Astrocyte of the spinal cord (primary cell): ENCODE results near the gene PRMT9.

Experiments
- DNase-seq: peaks from one replicate; pipeline ENCODE4 v3.0.0; 2011; ENCODE audit warnings: low read depth, low spot score
- H3K4me3 ChIP-seq: 2 replicates; pipeline ENCODE4 v1.5.1; 2011; ENCODE audit warnings: low read depth, mild to moderate bottlenecking, low read length, moderate library complexity
- CTCF ChIP-seq: IDR thresholded peaks from 2 replicates; pipeline ENCODE4 v1.5.1; 2012; ENCODE audit warnings: low read depth, mild to moderate bottlenecking, low read length, inconsistent platforms
- in situ Hi-C: cut with HindIII; loops from 2 replicates; pipeline ENCODE4 v1.10.0; 2017; ENCODE audit warnings: low sequenced_read_pairs

The PRMT9 gene

GRCh38 chr4:147683717-147684700 is at the start of gene PRMT9:
TSS of gene PRMT9 (minus strand) at chr4:147684163. CDS start at chr4:147683987, 176 bp downstream.
- DNase-seq, result peak; percentile 94
- TF ChIP-seq CTCF, result no peak
- in situ Hi-C loops, result no loop called here
- H3K4me3 ChIP-seq, result peak within 1 kb of the TSS; percentile 82

- no peak for TF ChIP-seq CTCF
Measured at GRCh38 chr4:147732518-147733235, 48.7 kb upstream of the PRMT9 start.

GRCh38 chr4:147731580-147732517 is 47.9 kb upstream of the PRMT9 start, which contains the start of gene ARHGAP10:
TSS of gene ARHGAP10 (plus strand) at chr4:147732088. CDS start at chr4:147732302, 214 bp downstream.
- peak within 1 kb of the TSS; percentile 91 for H3K4me3 ChIP-seq
- in situ Hi-C loops, result no loop called here
- peak; percentile 82 for DNase-seq
- no peak for TF ChIP-seq CTCF

More at GRCh38 chr4:147732518-147733235, 48.7 kb upstream of the PRMT9 start:
- peak; percentile 47 for DNase-seq
- H3K4me3 ChIP-seq, result peak overlapping the region; percentile 91
- in situ Hi-C loops, result no loop called here

- peak; percentile 33 for DNase-seq
- H3K4me3 ChIP-seq, result no peak overlapping the region
- in situ Hi-C loops, result no loop called here
- TF ChIP-seq CTCF, result peak; percentile 16
Measured at GRCh38 chr4:147730333-147730732, 46.4 kb upstream of the PRMT9 start.

GRCh38 chr4:147727476-147728028 is 43.6 kb upstream of the PRMT9 start:
- no peak for DNase-seq

More at GRCh38 chr4:147727476-147728028, 43.6 kb upstream of the PRMT9 start:
- H3K4me3 ChIP-seq, result no peak overlapping the region
- in situ Hi-C loops, result no loop called here
- TF ChIP-seq CTCF, result no peak
